ENCODE results near the gene IFRD1. TPM values are rescaled to one million over a fixed set of nuclear protein-coding genes. Genes with fewer than 3 reads are reported as not detected.

The IFRD1 gene, protein sequence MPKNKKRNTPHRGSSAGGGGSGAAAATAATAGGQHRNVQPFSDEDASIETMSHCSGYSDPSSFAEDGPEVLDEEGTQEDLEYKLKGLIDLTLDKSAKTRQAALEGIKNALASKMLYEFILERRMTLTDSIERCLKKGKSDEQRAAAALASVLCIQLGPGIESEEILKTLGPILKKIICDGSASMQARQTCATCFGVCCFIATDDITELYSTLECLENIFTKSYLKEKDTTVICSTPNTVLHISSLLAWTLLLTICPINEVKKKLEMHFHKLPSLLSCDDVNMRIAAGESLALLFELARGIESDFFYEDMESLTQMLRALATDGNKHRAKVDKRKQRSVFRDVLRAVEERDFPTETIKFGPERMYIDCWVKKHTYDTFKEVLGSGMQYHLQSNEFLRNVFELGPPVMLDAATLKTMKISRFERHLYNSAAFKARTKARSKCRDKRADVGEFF
- total RNA-seq (100 to 1,000 TPM in 2 of 5 donors, 10 to 100 TPM in 3; 45.0 to 268 (median 52.1) TPM), total RNA-seq (12.3 to 131 (median 30.3) reads per million in 29 experiments)
- total RNA-seq (2013) = 98.6 TPM

- WGBS (ENCODE audit: insufficient coverage) = under 1% methylated on average over 71 of the region's 73 CpGs
- H3K27me3 Mint-ChIP-seq = no peaks in the 10 kb centered on the region
- no peaks in the 10 kb centered on the region for H3K36me3 Mint-ChIP-seq
- ChIA-PET CTCF (interaction anchor here (0.6 to 1.3 kb wide), 3 partner anchors 28 to 716 kb away, joined by 3 read pairs; a partner anchor contains a TSS), POLR2A (interaction anchor here (0.6 to 4.8 kb wide), 16 partner anchors 9 to 490 kb away, joined by 3 to 37 read pairs (median 5); a partner anchor contains a TSS)
- peak within 1 kb of the TSS; percentile 94 to 99 (median 99) for H3K4me3 Mint-ChIP-seq
- Histone ChIP-seq H3K27ac (ENCODE audit: low read length) (peak within 1 kb of the TSS; percentile 99), H3K4me1 (ENCODE audit: control insufficient read depth in 1 of 2, extremely low read depth in 1 of 2, insufficient read depth in 2 of 2, low read length in 2 of 2) (peaks cover 7 to 22% of the 10 kb centered on the region in 2 experiments), H3K36me3 (ENCODE audit: control insufficient read depth in 2 of 2, extremely low read depth in 1 of 2, insufficient read depth in 1 of 2, low read length in 1 of 2) (no peaks in the 10 kb centered on the region), H3K9me3 (no peaks in the 10 kb centered on the region), H3K4me3 (ENCODE audit: control insufficient read depth in 1 of 2, extremely low read depth in 1 of 2, low read length in 1 of 2) (peak within 1 kb of the TSS; percentile 96 to 98), H3K27me3 (replicated peaks in 1 of 2; ENCODE audit: control insufficient read depth in 2 of 2, extremely low read depth in 1 of 2, insufficient read depth in 2 of 2, low read length in 1 of 2) (no peaks in the 10 kb centered on the region)
- DNase-seq (peak; percentile 89 to 99 (median 96)), ATAC-seq (replicated peaks in 1 of 4) (peak; percentile 83 to 89 (median 84))
- H3K27ac Mint-ChIP-seq = peak within 1 kb of the TSS; percentile 97 to 98
- H3K4me1 Mint-ChIP-seq = peaks cover 41 to 58% (median 43%) of the 10 kb centered on the region in 3 donors
- no peaks in the 10 kb centered on the region for H3K9me3 Mint-ChIP-seq
These were observed at the start of gene IFRD1 for GRCh38 chr7:112449902-112450806. Gene IFRD1, plus strand, starts transcription at chr7:112450460. Its CDS starts 229 bp downstream, at chr7:112450689.

GRCh38 chr7:112404321-112404720 lies 45.9 kb upstream of the IFRD1 start:
- H3K36me3 ChIP-seq (ENCODE audit: control insufficient read depth in 2 of 2, extremely low read depth in 1 of 2, insufficient read depth in 1 of 2, low read length in 1 of 2) = no peaks in the 10 kb centered on the region
- ChIA-PET CTCF (interaction anchor here in 1 of 2 donors (0.7 kb wide), 1 partner anchor 33 kb away, joined by 3 read pairs; no protein-coding TSS in a partner anchor), POLR2A (no interaction called here)
- no peak for ATAC-seq (replicated peaks in 1 of 4)
- peaks cover 0 to 3% of the 10 kb centered on the region in 2 experiments for H3K27me3 ChIP-seq (replicated peaks in 1 of 2; ENCODE audit: control insufficient read depth in 2 of 2, extremely low read depth in 1 of 2, insufficient read depth in 2 of 2, low read length in 1 of 2)
- H3K4me1 ChIP-seq (ENCODE audit: control insufficient read depth in 1 of 2, extremely low read depth in 1 of 2, insufficient read depth in 2 of 2, low read length in 2 of 2) = no peaks in the 10 kb centered on the region
- H3K27ac Mint-ChIP-seq = no peak overlapping the region
- no peak overlapping the region for H3K27ac ChIP-seq (ENCODE audit: low read length)
- no peaks in the 10 kb centered on the region for H3K9me3 Mint-ChIP-seq
- H3K27me3 Mint-ChIP-seq = peaks cover 2 to 5% of the 10 kb centered on the region in 2 donors
- H3K4me3 ChIP-seq (ENCODE audit: control insufficient read depth in 1 of 2, extremely low read depth in 1 of 2, low read length in 1 of 2) = no peak overlapping the region
- H3K9me3 ChIP-seq = no peaks in the 10 kb centered on the region
- peaks cover 0 to 6% (median 0%) of the 10 kb centered on the region in 3 donors for H3K4me1 Mint-ChIP-seq
- no peak overlapping the region for H3K4me3 Mint-ChIP-seq
- no peaks in the 10 kb centered on the region for H3K36me3 Mint-ChIP-seq
- DNase-seq = no peak

DNA sequence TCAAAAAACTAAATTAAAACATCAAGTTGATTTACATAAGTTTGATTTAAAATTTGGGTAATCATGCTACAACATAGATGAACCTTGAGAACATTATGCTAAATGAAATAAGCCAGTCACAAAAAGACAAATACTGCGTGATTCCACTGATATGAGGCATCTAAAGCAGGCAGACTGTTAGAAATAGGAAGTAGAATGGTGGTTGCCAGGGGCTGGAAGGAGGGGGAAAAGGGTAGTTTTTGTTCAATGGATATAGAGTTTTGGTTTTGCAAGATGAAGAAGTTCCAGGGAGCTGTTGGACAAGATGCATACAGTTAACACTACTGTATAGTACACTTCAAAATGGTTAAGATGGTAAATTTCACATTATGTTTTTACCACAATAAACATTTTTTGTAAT lies 45.0 kb upstream of the IFRD1 start:
- Histone ChIP-seq H3K36me3 (ENCODE audit: control insufficient read depth in 2 of 2, extremely low read depth in 1 of 2, insufficient read depth in 1 of 2, low read length in 1 of 2) (no peaks in the 10 kb centered on the region), H3K4me1 (ENCODE audit: control insufficient read depth in 1 of 2, extremely low read depth in 1 of 2, insufficient read depth in 2 of 2, low read length in 2 of 2) (no peaks in the 10 kb centered on the region), H3K9me3 (no peaks in the 10 kb centered on the region), H3K4me3 (ENCODE audit: control insufficient read depth in 1 of 2, extremely low read depth in 1 of 2, low read length in 1 of 2) (no peak overlapping the region), H3K27ac (ENCODE audit: low read length) (no peak overlapping the region), H3K27me3 (replicated peaks in 1 of 2; ENCODE audit: control insufficient read depth in 2 of 2, extremely low read depth in 1 of 2, insufficient read depth in 2 of 2, low read length in 1 of 2) (peaks cover 0 to 4% of the 10 kb centered on the region in 2 experiments)
- no peak for DNase-seq
- no peak overlapping the region for H3K27ac Mint-ChIP-seq
- CTCF ChIA-PET = no interaction called here
- peaks cover 4 to 14% of the 10 kb centered on the region in 2 donors for H3K27me3 Mint-ChIP-seq
- no peak for ATAC-seq (replicated peaks in 1 of 4)
- POLR2A ChIA-PET = interaction anchor here in 1 of 2 donors (0.7 kb wide), 1 partner anchor 392 kb away, joined by 3 read pairs; no protein-coding TSS in a partner anchor
- no peak overlapping the region for H3K4me3 Mint-ChIP-seq
- H3K4me1 Mint-ChIP-seq = no peaks in the 10 kb centered on the region
- 80% methylated on average over 1 of the region's 1 CpG for WGBS (ENCODE audit: insufficient coverage)
- H3K36me3 Mint-ChIP-seq = no peaks in the 10 kb centered on the region
- no peaks in the 10 kb centered on the region for H3K9me3 Mint-ChIP-seq

GRCh38 chr7:112407261-112407660 lies 43.0 kb upstream of the IFRD1 start:
- CTCF ChIA-PET = no interaction called here
- Mint-ChIP-seq H3K36me3 (no peaks in the 10 kb centered on the region), H3K27me3 (peaks cover 8 to 17% of the 10 kb centered on the region in 2 donors), H3K27ac (no peak overlapping the region), H3K4me3 (no peak overlapping the region), H3K4me1 (no peaks in the 10 kb centered on the region), H3K9me3 (no peaks in the 10 kb centered on the region)
- Histone ChIP-seq H3K4me3 (ENCODE audit: control insufficient read depth in 1 of 2, extremely low read depth in 1 of 2, low read length in 1 of 2) (no peak overlapping the region), H3K4me1 (ENCODE audit: control insufficient read depth in 1 of 2, extremely low read depth in 1 of 2, insufficient read depth in 2 of 2, low read length in 2 of 2) (no peaks in the 10 kb centered on the region), H3K9me3 (no peaks in the 10 kb centered on the region), H3K27me3 (replicated peaks in 1 of 2; ENCODE audit: control insufficient read depth in 2 of 2, extremely low read depth in 1 of 2, insufficient read depth in 2 of 2, low read length in 1 of 2) (peaks cover 0 to 4% of the 10 kb centered on the region in 2 experiments), H3K27ac (ENCODE audit: low read length) (no peak overlapping the region), H3K36me3 (ENCODE audit: control insufficient read depth in 2 of 2, extremely low read depth in 1 of 2, insufficient read depth in 1 of 2, low read length in 1 of 2) (no peaks in the 10 kb centered on the region)
- DNase-seq (no peak), ATAC-seq (replicated peaks in 1 of 4) (no peak)
- POLR2A ChIA-PET = no interaction called here
- no CpG with 5 or more reads among the region's 1 CpG for WGBS (ENCODE audit: insufficient coverage)

DNA sequence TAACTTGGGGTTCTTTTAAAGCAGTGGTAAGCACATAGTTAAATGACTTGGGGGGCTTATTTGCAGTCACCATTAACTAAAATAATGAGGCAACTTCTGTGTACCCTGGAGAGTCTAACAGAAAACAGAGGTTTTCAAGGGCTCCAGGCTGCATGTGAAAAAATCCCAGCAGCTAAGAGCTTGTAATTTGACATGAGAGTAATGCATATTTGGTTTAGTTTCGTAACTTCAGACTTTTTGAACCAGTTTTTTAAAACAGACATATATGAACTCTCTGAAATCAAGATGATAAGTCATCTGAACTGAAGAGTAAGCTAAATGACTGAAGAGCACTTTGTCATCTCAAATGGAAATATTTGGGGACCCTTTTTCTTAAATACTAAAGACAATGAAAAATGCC lies 40.2 kb upstream of the IFRD1 start:
- no peaks in the 10 kb centered on the region for H3K9me3 Mint-ChIP-seq
- no peaks in the 10 kb centered on the region for H3K36me3 Mint-ChIP-seq
- Histone ChIP-seq H3K4me1 (ENCODE audit: control insufficient read depth in 1 of 2, extremely low read depth in 1 of 2, insufficient read depth in 2 of 2, low read length in 2 of 2) (no peaks in the 10 kb centered on the region), H3K27me3 (replicated peaks in 1 of 2; ENCODE audit: control insufficient read depth in 2 of 2, extremely low read depth in 1 of 2, insufficient read depth in 2 of 2, low read length in 1 of 2) (peaks cover 0 to 4% of the 10 kb centered on the region in 2 experiments), H3K4me3 (ENCODE audit: control insufficient read depth in 1 of 2, extremely low read depth in 1 of 2, low read length in 1 of 2) (no peak overlapping the region), H3K9me3 (no peaks in the 10 kb centered on the region), H3K27ac (ENCODE audit: low read length) (no peak overlapping the region), H3K36me3 (ENCODE audit: control insufficient read depth in 2 of 2, extremely low read depth in 1 of 2, insufficient read depth in 1 of 2, low read length in 1 of 2) (no peaks in the 10 kb centered on the region)
- peaks cover 8 to 18% of the 10 kb centered on the region in 2 donors for H3K27me3 Mint-ChIP-seq
- no peak overlapping the region for H3K4me3 Mint-ChIP-seq
- POLR2A ChIA-PET = no interaction called here
- H3K4me1 Mint-ChIP-seq = no peaks in the 10 kb centered on the region
- ATAC-seq (replicated peaks in 1 of 4) (no peak), DNase-seq (no peak)
- WGBS (ENCODE audit: insufficient coverage) = no CpG with 5 or more reads among the region's 1 CpG
- CTCF ChIA-PET = no interaction called here
- H3K27ac Mint-ChIP-seq = no peak overlapping the region

All from T-cell (primary cell).